Measurements from ENCODE around the gene C1R. TPM values are rescaled to one million over a fixed set of nuclear protein-coding genes. Genes with fewer than 3 reads are reported as not detected.

Gene C1R
- polyA plus RNA-seq, 3 donors = 0.14 to 0.88 TPM; not detected in 1

DNA sequence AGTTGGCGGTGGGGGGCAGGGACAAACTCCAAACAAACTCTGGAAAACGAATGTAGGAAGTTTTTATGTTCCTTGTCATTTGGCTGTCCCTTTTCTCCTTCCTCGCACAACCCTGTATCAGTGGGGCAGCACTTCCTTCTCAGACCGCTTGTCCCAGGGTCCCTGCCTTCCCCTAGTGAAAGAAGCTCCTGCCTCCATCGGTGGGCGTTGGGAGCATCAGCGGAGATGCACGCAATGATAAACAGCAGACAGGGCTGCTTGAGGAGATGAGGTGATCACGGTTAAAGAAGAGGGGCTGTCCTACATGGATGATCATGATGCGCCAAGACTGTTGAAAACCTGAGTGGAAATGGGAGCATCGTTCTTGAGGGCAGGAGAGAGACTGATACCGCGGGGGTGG lies 31.1 kb downstream of the C1R start:
- Histone ChIP-seq H3K4me1 (ENCODE audit: control insufficient read depth in 1 of 2, insufficient read depth in 2 of 2, low read length in 2 of 2) (peaks cover 0 to 9% of the 10 kb centered on the region in 2 donors), H3K36me3 (replicated peaks in 1 of 2; ENCODE audit: control insufficient read depth in 1 of 2, insufficient read depth in 2 of 2, low read length in 2 of 2) (no peaks in the 10 kb centered on the region), H3K9me3 (replicated peaks in 1 of 2; ENCODE audit: control insufficient read depth in 1 of 2, insufficient read depth in 1 of 2, low read length in 2 of 2) (no peaks in the 10 kb centered on the region), H3K79me2 (ENCODE audit: insufficient read depth, low read length) (no peaks in the 10 kb centered on the region), H3K9ac (ENCODE audit: insufficient read depth, low read length, poor library complexity, severe bottlenecking) (no peak overlapping the region), H3K27me3 (ENCODE audit: control insufficient read depth in 2 of 2, insufficient read depth in 2 of 2, low read length in 2 of 2) (no peaks in the 10 kb centered on the region), H3K4me2 (replicated peaks; ENCODE audit: extremely low read depth, low read length, poor library complexity, severe bottlenecking) (no peak overlapping the region), H4K20me1 (ENCODE audit: insufficient read depth, low read length) (no peaks in the 10 kb centered on the region), H3K4me3 (replicated peaks in 1 of 3; ENCODE audit: low read depth in 2 of 3, low read length in 3 of 3) (no peak overlapping the region), H2AFZ (ENCODE audit: insufficient read depth, low read depth, low read length, poor library complexity, severe bottlenecking) (no peak overlapping the region), H3K27ac (ENCODE audit: low read depth in 1 of 2, low read length in 2 of 2) (no peak overlapping the region)
- DNase-seq = no peak
- H3K27ac Mint-ChIP-seq = peak overlapping the region in 1 of 7 donors; percentile 24
- TF ChIP-seq, protein P1, sequence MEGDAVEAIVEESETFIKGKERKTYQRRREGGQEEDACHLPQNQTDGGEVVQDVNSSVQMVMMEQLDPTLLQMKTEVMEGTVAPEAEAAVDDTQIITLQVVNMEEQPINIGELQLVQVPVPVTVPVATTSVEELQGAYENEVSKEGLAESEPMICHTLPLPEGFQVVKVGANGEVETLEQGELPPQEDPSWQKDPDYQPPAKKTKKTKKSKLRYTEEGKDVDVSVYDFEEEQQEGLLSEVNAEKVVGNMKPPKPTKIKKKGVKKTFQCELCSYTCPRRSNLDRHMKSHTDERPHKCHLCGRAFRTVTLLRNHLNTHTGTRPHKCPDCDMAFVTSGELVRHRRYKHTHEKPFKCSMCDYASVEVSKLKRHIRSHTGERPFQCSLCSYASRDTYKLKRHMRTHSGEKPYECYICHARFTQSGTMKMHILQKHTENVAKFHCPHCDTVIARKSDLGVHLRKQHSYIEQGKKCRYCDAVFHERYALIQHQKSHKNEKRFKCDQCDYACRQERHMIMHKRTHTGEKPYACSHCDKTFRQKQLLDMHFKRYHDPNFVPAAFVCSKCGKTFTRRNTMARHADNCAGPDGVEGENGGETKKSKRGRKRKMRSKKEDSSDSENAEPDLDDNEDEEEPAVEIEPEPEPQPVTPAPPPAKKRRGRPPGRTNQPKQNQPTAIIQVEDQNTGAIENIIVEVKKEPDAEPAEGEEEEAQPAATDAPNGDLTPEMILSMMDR (IDR thresholded peaks at IDR 0.05) = no peak
- H3K4me3 Mint-ChIP-seq = no peak overlapping the region
- peaks cover 13% of the 10 kb centered on the region for H3K4me1 Mint-ChIP-seq
- H3K9me3 Mint-ChIP-seq = peaks cover 0 to 2% (median 0%) of the 10 kb centered on the region in 7 donors
- intact Hi-C loops (cut with micrococcal nuclease) = no loop called here
- WGBS (ENCODE audit: insufficient coverage) = 92% methylated on average over 9 of the region's 13 CpGs
- H3K27me3 Mint-ChIP-seq (ENCODE audit: low read depth in 3 of 3) = peaks cover 0 to 8% (median 4%) of the 10 kb centered on the region in 3 donors
- H3K36me3 Mint-ChIP-seq = no peaks in the 10 kb centered on the region

- TF ChIP-seq, protein P1 (IDR thresholded peaks at IDR 0.05) = no peak
- Histone ChIP-seq H3K9ac (ENCODE audit: insufficient read depth, low read length, poor library complexity, severe bottlenecking) (no peak within 1 kb of the TSS), H3K4me1 (ENCODE audit: control insufficient read depth in 1 of 2, insufficient read depth in 2 of 2, low read length in 2 of 2) (peaks cover 0 to 9% of the 10 kb centered on the region in 2 donors), H4K20me1 (ENCODE audit: insufficient read depth, low read length) (no peaks in the 10 kb centered on the region), H3K27me3 (ENCODE audit: control insufficient read depth in 2 of 2, insufficient read depth in 2 of 2, low read length in 2 of 2) (no peaks in the 10 kb centered on the region), H3K4me2 (replicated peaks; ENCODE audit: extremely low read depth, low read length, poor library complexity, severe bottlenecking) (no peak within 1 kb of the TSS), H3K79me2 (ENCODE audit: insufficient read depth, low read length) (no peaks in the 10 kb centered on the region), H3K27ac (ENCODE audit: low read depth in 1 of 2, low read length in 2 of 2) (no peak within 1 kb of the TSS), H3K9me3 (replicated peaks in 1 of 2; ENCODE audit: control insufficient read depth in 1 of 2, insufficient read depth in 1 of 2, low read length in 2 of 2) (no peaks in the 10 kb centered on the region), H2AFZ (ENCODE audit: insufficient read depth, low read depth, low read length, poor library complexity, severe bottlenecking) (no peak within 1 kb of the TSS), H3K36me3 (replicated peaks in 1 of 2; ENCODE audit: control insufficient read depth in 1 of 2, insufficient read depth in 2 of 2, low read length in 2 of 2) (no peaks in the 10 kb centered on the region), H3K4me3 (replicated peaks in 1 of 3; ENCODE audit: low read depth in 2 of 3, low read length in 3 of 3) (no peak within 1 kb of the TSS)
- H3K27me3 Mint-ChIP-seq (ENCODE audit: low read depth in 3 of 3) = peaks cover 0 to 8% (median 6%) of the 10 kb centered on the region in 3 donors
- peaks cover 0 to 2% (median 0%) of the 10 kb centered on the region in 7 donors for H3K9me3 Mint-ChIP-seq
- no peaks in the 10 kb centered on the region for H3K36me3 Mint-ChIP-seq
- peak within 1 kb of the TSS in 1 of 7 donors; percentile 24 for H3K27ac Mint-ChIP-seq
- H3K4me1 Mint-ChIP-seq = peaks cover 11% of the 10 kb centered on the region
- WGBS (ENCODE audit: insufficient coverage) = 61% methylated on average over 3 of the region's 10 CpGs
- no peak for DNase-seq
- intact Hi-C loops (cut with micrococcal nuclease) = no loop called here
- H3K4me3 Mint-ChIP-seq = no peak within 1 kb of the TSS
Observed at GRCh38 chr12:7060353-7060954, 31.8 kb downstream of the C1R start, which contains the start of gene C1S. Gene C1S, plus strand, starts transcription at chr12:7060718. Its CDS starts 1,195 bp downstream, at chr12:7061913.
